Measurements from ENCODE around the gene FOXP1.

Gene FOXP1

DNA sequence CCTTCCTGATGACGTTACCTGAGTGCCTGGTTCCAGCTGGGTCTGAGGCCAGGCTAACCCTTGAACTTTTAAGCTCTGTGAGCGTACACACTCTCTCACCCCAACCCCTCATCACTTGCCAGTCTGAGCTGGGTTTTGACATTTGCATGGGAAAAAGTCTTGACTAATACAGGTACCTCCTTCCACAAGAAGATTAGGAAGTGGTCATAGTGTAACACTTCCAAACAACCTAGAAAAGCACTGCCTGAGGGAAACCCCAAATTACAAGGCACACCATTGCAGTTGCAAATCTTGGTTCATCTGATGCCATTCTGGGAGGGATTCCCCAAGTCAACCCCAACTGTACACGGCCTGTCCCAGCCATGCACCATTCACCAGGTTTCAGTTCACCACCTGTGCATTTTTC is 499.8 kb downstream of the FOXP1 start:
- no peak for DNase-seq

DNA sequence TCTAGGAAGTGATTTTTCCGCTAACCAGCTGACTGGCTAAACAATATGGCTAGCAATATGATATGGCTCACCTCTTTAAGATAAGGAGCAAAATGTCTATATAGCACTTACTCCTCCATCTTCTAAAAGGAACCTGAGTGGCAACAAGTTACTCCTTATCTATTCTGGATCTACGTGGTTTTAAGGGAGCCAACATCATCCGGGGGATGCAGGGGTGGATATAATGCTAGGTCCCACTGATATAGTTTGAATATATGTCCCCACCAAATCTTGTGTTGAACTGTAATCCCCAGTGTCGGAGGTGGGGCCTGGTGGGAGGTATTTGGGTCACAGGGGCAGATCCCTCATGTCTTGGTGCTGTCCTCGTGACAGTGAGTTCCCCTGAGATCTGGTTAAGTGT is 500.7 kb downstream of the FOXP1 start:
- DNase-seq: no peak

DNA sequence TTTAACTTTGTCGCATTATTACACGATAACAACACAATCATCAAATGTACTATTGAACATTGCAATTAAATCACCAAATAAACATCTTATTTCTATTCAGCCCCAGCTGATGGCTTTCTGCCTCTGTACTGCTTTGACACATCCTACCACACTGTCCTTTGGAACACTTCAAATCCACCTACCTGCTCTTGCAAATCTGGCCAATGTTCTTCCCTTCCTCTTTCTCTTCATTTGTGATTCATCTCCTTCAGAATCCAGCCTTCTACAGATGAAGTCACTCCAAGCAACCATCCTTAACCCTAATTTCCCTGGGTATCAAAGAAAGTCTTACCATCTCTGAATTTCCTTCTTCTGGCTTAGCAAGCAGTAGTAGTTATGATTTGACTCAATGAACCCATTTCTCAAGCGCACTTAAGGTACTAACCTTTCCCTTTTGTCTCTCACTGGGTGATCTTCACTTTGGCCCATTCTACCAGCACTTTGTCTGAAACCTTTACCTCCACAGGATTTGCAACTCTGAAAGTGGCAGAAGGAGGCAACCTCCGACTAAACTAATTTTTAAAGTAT is 502.9 kb downstream of the FOXP1 start:
- DNase-seq: no peak

DNA sequence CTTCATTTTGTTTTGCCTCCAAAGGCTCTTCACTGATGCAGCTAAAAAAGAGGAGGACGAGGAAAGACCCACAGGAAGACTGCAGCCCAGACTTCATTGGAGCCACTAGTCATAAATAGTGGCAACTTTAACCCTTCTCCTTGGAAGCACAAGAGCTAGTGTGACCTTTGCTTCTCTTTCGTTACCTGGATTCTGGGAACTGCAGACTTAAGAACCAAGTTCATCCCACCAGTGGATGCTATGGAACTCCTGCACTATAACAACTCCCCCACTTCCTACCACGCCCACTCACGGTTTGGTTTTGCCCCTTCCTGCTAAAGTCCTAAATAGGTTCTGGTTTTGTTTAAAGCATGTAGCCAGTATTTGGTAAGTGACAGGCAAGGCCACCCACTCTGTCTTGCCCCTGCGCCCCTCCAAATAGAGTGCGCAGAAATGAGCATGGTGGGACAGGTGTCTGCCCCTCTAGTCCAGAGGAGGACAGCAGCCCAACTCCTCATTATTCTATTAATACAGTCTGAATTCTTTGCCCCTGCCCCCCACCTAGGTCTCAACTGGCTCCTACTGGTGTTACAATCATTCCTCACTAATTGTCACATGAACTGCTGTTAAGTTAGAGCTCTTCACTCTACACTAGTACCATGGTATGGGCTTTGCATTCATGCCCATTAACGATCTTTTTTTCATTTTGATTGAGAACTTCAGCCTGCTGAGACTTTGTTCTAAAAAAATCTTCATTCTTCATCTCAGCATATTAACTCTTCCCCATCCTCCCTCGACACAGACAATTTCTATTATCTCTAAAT is 504.6 kb downstream of the FOXP1 start:
- DNase-seq: no peak

DNA sequence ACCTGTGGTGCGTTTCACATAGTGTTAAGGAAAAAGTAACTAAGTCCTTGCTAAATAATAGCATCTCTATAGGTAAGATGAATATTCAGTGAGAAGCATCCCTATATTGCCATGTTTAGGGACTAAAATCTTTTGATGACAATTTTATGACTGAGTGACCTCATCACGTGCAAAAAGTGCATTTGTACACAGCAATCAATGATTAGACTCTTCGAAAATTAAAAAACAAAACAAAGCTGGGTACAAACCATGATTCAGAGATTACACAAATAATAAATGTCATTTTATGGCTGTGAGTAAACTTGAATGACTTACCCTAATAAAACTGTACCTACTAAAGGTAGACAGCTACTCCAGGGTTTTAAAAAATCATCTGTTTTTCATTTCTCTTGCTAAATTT is 505.3 kb downstream of the FOXP1 start:
- DNase-seq: no peak

DNA sequence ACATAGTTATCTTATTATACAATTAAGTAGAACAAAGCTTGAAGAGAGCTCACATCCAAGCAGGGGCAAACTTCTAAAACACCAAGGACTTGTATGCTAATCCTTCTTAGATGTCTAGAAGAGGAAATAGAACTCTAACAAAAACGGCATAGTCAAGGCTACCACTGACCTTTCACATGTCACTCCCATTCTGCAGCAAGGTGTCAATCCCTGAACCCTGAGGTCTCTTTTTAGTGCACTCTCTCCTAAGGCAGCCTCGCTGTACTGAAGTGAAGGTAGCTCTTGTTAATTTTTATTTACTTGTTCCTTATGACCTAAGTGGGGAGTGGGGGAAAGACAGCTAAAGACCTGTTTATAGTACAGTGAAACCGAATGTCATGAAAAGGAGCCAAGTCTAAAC is 506.5 kb downstream of the FOXP1 start:
- DNase-seq: no peak

DNA sequence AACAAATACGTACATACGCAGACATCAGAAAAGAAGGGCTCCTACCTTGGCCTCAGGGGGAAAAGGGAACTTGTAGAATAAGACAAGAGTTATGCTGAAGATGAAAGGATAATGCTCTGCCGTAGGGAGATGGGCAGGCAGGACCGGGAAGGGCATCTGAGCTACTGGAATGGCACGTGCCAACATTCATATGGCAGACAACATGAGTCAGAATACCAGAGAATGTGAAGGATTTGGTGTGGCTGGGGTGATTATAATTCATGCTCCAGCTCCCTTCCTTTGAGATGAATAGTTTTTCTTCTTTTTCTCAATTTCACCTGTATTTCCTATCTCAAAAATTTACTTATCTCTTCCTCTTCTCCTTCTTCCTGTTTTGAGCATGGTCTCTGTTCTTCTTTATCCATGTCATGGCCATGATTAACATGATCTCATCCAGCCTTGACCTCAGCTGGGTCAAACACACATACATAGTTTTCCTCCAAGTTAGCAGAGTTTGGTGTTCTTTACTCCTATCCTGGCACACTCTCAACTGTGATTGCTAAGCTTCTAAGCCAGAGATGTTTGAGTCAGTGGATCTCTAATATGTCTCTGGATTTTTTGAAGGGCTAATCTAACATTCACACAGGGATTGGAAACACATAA is 507.0 kb downstream of the FOXP1 start:
- no peak for DNase-seq

DNA sequence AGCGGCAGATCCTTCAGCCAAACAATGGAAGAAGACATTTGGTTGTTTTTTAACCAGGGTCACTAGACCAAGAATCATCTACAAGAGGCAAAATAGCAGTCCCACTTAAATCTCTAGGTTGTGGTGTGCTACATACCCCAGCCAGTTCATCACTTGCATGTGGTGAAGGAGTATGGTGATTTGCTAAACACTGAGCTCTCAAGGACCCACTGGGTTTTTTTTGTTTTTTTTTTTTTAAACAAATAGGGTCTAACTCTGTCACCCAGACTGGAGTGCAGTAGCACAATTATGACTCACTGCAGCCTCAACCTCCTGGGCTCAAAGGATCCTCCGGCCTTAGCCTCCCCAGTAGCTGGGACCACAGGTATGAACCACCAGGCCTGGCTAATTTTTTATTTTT is 508.0 kb downstream of the FOXP1 start:
- no peak for DNase-seq

DNA sequence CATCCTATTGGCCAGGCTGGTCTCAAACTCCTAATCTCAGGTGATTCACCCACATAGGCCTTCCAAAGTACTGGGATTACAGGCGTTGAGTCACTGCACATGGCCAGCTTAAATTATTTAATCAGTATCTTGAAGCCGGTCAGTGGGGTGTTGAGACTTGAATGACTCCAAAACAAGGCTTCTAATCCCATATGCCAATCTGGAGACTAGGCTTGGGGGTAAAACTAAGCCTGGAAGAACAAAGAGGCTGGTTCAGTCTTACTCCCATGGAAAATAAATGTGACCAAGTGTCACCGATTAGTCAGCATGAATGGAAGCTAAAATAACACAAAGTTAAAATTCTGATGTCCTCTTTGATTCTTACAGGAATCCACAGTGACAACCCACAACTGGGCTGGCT is 509.1 kb downstream of the FOXP1 start:
- no peak for DNase-seq

DNA sequence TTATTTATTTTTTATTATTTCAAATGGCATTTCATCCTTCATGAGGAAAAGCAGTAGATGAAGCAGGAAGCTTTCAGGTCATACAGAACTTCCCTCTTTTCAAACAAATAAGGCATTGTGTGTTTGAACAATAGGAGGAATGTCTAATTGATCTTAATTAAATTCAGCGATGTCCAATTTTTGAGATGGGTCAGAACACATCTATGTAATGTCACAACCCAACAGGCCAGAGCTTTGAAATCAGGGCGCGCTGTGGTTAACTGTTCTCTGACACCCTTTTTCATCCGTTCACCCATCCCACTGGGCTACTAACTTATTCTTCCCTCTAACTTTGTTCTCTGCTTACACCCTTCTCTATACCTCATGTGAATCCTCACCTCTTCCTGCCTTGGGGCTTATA is 510.5 kb downstream of the FOXP1 start:
- DNase-seq: no peak

DNA sequence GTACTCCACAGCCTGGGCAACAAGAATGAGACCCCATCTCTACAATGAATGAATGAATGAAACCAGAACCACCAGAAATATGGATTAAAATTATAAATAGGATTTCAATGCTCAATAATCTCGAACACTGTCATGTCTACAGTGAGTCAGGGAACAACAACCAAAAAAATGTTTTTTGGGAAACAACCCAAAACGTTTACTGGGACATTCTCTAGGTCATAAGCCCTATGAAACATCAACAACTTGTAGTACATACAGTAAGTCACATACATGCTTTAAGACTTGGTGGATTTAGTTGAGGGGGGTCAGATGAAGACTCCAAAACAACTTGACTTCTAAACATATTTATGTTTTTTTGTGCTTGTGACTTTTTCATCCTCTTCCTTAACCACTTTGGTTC is 511.2 kb downstream of the FOXP1 start:
- DNase-seq: no peak

DNA sequence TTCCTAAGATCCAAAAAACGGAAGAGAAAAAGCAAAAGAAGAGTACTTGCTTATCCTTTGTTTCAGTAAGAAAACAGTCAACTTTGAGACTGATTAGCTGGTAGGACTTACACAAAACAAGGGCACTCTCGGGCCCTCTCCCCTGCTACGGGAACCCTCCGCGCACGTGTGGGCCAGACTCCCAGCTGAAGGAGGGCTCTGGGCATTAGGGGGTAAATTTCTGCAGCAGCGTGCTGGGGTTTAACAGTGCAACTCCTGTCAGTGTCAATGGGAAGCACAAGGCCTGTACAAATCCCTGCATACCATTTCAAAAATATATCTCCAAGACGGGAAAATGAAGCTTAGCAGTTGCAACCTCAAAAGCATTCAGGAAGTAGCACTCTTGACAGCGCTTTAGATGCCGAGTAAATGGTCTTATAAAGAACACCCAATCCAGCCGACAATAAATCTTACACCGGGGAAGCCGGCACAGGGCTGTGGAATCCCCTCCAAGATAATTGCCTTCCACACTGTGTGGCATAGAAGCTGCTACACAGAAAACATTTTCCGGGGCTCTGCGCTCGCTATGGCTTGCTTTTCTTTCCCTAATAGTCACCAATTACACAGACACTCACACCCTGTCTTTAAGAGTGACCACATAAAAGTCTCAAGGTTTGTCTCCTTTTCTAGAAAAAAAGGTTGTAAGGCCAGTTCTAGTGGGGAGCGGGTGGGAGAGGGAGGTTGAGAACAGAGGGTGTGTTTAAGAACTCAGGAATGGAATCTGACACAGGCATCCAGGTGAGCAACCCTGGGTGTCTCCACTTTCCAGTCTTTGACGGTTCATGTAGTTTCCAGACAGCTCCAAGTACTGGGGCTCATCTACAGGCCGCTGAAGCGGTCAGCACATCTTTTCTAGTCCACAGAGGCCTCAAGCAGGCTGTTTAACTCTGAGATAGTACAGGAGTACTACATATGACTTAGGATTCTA is 512.7 kb downstream of the FOXP1 start:
- DNase-seq: no peak

DNA sequence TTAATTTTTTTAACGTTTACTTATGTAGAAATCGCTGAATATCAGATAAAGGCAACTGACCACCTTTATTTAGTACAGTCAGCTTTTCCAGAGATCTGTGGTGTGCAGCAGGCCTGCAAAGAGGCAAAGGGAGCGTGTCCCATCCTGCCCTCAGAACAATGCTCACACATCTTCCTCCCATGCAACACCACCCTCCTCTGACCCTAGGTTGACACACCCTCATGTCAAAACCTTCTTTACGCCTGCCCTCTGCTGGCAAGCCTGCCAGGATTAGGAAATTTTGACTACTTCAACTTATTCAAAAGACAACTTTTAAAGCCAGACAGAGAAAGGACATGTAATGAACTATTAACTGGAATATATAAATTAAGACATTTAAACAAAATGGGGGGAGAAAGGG is 513.7 kb downstream of the FOXP1 start:
- DNase-seq: peak; percentile 67 to 75

DNA sequence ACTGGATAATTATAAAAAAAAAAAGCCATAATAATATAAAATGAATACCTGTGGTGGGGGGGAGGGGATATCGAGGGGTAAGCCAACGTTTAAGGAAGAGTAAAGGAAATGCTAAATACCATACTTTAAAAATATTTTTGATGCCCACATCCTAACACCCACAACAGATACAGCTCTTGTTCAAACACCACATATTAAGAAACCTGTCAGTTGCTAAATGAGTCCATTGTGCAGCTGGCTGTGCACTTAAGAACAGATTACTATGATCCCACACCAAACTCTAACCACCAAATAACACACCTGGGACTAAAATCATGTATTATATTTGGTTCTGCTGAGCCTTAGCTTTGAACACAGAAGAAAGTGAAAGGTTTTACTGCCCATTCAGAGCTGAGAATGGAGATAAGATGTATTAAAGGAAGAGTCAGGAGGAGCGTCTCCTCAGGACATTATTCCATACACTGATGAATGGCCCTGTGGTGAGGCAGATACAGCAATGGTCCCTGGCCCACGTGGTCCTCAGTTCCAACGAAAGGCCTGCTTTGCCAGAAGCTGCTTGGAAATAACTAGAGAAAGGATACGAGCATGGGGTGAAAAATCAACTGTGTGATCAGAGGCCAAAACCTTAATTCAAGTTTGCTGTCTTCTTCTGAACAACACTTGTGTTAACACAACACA is 515.4 kb downstream of the FOXP1 start:
- DNase-seq: no peak

DNA sequence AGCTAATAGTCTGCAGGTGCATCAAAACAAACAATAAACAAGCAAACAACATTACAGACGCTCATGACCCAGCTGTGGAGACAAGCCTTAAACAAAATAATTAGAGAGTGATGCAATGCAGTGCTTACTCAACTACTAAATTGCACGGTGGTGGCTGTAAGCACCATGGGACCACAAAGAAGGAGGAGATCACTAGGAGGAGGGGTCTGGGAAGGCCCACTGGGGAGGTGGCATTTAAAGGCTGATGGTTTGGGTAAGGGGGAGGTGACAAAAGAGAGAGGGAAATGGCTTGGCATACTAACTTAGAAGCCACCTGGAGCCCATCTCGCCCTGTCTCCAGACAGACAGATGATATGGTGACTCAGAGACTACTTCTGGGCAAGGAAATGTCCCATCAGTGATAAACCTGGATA is 516.7 kb downstream of the FOXP1 start:
- DNase-seq: peak; percentile 47 to 51

DNA sequence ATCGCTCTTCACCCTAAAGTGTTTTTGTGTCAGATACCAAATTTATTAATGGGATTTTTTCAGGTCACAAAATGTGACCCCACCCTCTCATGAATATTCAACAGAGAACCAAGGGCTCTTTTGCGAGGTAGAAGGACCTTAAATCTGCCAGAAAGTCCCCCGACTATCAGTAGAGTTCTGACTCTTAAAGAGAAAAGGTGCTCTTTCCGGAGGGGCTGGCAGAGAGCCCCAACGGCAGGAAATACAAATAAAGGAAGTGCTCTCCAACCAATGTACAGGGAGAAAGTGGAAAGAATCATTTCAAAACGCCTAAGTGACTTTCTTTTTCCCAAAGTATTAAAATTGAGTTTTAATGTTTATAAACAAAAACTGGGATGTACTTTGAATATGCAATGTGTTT is 517.2 kb downstream of the FOXP1 start:
- DNase-seq: no peak

DNA sequence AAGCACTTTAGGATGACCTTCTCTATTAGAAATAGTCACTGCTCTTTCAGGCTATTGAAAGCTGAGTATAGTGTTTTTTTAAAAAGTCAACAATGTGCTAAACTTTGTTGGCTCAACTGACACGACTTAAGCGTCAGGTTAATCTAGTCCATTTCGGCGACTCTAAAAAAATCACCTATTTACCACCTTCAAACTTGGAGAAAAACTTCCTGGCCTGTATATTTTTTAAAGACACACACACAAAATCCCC is 517.8 kb downstream of the FOXP1 start:
- DNase-seq: no peak

DNA sequence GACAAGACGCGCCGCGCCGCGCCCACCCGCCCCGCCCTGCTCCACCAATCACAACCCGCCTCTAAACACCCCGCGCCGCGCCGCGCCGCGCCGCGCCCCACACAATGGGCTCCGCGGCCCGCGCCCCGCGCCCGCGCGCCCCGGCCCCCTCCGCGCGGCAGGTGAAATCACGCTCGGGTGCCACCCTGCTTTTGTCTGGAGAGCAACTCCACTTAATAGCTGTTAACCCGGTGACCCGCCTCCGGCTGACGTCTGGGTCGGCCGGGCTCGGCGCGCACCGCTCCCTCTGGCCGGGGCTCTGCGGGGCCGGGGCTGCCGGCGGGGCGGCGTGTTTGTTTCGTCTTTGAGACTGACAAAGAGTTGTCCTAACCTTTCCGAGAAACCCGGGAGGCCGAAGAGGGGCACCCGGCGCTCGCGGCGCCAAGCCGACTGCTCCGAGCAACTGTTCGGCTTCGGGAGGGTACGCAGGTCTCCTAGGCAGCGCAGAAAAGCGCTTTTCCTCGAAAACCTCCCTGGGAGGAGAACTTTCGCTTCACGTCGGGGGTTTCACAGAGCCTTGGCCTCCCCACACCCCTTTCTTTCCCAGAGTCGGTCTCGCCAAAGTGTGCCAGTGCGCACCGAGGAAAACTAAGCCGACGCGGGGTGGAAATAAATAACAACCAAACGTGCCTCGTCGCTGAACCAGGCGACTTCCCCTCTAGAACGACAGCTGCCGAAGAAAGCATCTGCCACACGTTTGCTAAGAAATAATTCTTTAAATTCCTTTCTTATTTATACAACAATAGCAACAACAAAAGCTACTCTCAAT is 518.4 kb downstream of the FOXP1 start:
- peak; percentile 54 to 66 for DNase-seq

DNA sequence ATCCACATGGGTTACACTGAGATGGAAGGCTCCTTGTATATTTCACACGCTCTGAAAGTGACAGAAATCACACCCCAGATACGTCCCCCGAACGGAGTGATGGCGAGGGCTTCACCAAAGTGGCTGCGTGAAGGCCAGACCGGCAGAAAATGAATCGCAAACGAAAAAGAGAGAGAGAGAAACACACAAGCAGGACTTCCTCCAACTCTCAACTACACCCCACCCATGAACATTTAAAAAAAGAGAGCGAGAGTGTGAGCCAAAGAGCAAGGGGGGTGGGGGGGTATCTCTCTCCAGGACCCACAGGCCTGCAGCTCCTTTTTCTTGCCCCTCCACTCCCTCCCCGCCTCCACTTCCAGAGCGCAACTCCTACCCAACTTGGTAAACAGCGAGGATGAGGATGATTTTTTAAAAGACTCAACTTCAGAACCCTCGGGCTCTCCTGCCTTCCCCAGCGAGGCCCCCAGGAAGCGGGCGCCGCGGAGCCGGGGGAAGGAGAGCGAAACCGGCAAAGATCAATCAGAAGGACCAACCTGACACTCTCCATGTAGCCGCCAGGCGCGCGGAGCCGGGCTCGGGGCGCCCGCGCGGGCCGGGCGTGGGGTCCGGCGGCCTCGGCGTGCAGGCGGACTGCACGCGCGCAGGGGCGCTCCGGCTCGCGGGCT is 519.1 kb downstream of the FOXP1 start:
- peak; percentile 47 to 52 for DNase-seq

DNA sequence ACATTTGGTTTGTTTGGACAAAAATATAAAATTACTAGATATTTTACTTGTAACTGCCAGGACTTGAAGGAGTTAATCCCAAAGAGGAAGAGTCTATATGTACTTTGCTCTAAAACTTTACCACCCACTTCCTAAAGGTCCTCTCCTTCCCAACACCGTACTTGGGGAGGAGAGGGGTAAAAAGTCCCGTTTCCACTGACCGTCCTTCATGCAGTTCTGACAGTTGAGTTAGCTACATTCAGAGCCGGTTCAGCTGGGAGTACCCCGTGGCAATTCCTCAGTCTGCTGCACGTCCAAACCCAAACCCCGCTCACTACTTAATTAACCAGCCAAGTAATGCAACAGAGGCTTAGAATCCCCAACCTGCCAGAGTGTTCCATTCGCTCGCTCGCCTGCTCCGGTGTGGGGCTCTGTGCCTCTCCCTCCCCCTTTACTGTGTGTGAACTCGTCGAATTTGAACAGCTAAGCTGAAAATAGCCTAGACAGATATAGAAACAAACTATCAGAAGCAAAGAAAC is 519.7 kb downstream of the FOXP1 start:
- DNase-seq: peak; percentile 46 to 48

All from activated CD4-positive, alpha-beta T cell treated with anti-CD3 and anti-CD28 coated beads, Interleukin-2, amount 50 U/mL, for 4 hours (primary cell).